ENCODE data around the gene DNAI1. TPM values are rescaled to one million over a fixed set of nuclear protein-coding genes. Genes with fewer than 3 reads are reported as not detected.
A peak's percentile ranks its signal among the peaks of the same experiment; 100 is the strongest.

The DNAI1 gene
- total RNA-seq, 1 donor from 2014 or later = 0.99 TPM

GRCh38 chr9:34541540-34541939, 82.9 kb downstream of the DNAI1 start:
- DNase-seq (ENCODE audit: low read depth) = no peak

- no peak for DNase-seq (ENCODE audit: low read depth)
These were observed 85.4 kb downstream of the DNAI1 start for GRCh38 chr9:34544035-34544434.

GRCh38 chr9:34545497-34545896, 86.9 kb downstream of the DNAI1 start:
- DNase-seq (ENCODE audit: low read depth) = no peak

- no peak for DNase-seq (ENCODE audit: low read depth)
These were observed 87.7 kb downstream of the DNAI1 start for GRCh38 chr9:34546102-34546833.

GRCh38 chr9:34546834-34547827, 88.5 kb downstream of the DNAI1 start:
- peak; percentile 43 for DNase-seq (ENCODE audit: low read depth)

GRCh38 chr9:34547960-34548611, 89.5 kb downstream of the DNAI1 start:
- no peak for DNase-seq (ENCODE audit: low read depth)

GRCh38 chr9:34549407-34549732, 90.8 kb downstream of the DNAI1 start:
- DNase-seq (ENCODE audit: low read depth) = no peak

GRCh38 chr9:34550016-34550680, 91.5 kb downstream of the DNAI1 start:
- DNase-seq (ENCODE audit: low read depth) = no peak

GRCh38 chr9:34550681-34551270, 92.2 kb downstream of the DNAI1 start:
- DNase-seq (ENCODE audit: low read depth) = no peak

GRCh38 chr9:34551751-34552605, 93.4 kb downstream of the DNAI1 start:
- no peak for DNase-seq (ENCODE audit: low read depth)

- DNase-seq (ENCODE audit: low read depth) = peak; percentile 1
These were observed 94.0 kb downstream of the DNAI1 start for GRCh38 chr9:34552606-34552981.

- DNase-seq (ENCODE audit: low read depth) = no peak
These were observed 94.4 kb downstream of the DNAI1 start for GRCh38 chr9:34552986-34553385.

- DNase-seq (ENCODE audit: low read depth) = no peak
These were observed 95.0 kb downstream of the DNAI1 start for GRCh38 chr9:34553511-34554021.

GRCh38 chr9:34554211-34555001, 95.8 kb downstream of the DNAI1 start:
- no peak for DNase-seq (ENCODE audit: low read depth)

- no peak for DNase-seq (ENCODE audit: low read depth)
These were observed 96.4 kb downstream of the DNAI1 start for GRCh38 chr9:34555002-34555348.

- DNase-seq (ENCODE audit: low read depth) = no peak
These were observed 96.9 kb downstream of the DNAI1 start for GRCh38 chr9:34555500-34555899.

GRCh38 chr9:34555936-34556525, 97.4 kb downstream of the DNAI1 start:
- no peak for DNase-seq (ENCODE audit: low read depth)

- DNase-seq (ENCODE audit: low read depth) = no peak
These were observed 98.3 kb downstream of the DNAI1 start for GRCh38 chr9:34556949-34557348.
